Inflammatory macrophage treated with lipopolysaccharide for 4 hours (primary cell): ENCODE data around the gene GRK5.
A peak's percentile ranks its signal among the peaks of the same experiment; 100 is the strongest.

Experiments used
- DNase-seq: peaks from one replicate; pipeline ENCODE4 v3.0.0-alpha.2; 2020

The GRK5 gene

DNA sequence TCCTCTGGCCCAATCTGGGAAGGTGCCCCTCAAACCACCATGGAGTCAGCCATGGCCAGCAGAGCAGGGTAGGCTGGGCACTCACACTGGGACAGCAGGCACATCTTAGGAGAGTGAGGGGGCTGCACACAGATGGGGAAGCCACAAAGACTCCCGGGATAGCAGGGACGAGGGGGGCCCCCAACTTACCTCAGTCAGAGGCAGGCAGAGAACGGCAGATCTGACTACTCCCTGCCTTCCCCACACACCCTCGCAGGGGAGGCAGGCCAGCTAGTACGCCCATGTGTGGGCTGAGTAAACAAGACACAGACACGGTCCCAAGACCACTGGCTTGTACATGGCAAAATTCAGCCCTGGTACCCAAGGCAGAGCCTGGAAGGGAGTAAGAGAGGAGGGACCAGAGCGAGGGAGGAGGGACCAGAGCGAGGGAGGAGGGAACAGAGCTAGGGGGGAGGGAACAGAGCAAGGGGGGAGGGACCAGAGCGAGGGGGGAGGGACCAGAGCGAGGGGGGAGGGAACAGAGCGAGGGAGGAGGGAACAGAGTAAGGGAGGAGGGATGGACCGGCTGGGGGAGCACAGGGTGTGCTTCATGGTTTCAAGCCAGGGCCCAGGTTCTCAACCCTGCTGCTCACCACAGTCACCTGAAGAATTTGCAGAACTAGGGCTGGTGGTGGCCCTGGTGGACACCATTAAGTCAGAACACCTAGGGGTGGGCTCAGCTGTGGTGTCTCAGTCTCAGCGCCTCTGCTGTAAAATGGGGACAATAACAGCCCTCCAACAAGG lies 261.4 kb downstream of the GRK5 start:
- no peak for DNase-seq

DNA sequence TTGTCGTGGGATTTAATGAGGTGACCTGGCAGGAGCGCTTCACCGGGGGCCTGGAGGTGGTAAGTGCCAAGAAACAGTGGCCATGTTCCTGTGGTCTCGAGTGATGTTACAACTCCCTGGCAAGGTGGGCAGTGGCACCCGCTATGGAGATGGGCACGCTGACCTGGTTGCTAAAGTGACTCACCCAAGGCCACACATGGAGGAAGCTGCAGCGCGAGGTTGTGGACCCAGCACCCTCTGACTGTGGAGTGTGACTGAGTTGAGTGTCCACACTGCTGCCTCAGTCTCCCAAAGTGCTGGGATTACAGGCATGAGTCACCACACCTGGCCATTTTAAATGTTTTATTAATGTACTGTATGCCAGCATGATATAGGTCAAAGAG lies 261.9 kb downstream of the GRK5 start:
- no peak for DNase-seq

DNA sequence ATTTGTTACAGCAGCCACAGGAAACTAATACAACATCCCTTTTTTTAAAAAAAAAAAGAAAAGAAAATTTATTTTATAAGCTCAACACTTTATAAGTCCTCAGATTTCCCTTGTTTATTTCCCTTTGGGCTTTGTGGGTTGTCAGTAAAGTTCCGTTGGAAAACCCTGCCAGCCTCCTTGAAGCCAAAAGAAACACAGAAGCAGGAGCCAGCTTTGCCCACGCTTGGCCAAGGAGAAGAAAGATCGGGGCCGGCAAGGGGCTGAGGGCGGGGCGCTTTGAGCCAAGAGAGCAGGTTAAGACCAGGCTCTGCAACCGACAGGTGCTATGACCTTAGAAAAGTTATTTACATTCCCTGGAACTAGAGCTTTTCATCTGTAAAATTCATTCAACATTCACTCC lies 262.5 kb downstream of the GRK5 start:
- no peak for DNase-seq

DNA sequence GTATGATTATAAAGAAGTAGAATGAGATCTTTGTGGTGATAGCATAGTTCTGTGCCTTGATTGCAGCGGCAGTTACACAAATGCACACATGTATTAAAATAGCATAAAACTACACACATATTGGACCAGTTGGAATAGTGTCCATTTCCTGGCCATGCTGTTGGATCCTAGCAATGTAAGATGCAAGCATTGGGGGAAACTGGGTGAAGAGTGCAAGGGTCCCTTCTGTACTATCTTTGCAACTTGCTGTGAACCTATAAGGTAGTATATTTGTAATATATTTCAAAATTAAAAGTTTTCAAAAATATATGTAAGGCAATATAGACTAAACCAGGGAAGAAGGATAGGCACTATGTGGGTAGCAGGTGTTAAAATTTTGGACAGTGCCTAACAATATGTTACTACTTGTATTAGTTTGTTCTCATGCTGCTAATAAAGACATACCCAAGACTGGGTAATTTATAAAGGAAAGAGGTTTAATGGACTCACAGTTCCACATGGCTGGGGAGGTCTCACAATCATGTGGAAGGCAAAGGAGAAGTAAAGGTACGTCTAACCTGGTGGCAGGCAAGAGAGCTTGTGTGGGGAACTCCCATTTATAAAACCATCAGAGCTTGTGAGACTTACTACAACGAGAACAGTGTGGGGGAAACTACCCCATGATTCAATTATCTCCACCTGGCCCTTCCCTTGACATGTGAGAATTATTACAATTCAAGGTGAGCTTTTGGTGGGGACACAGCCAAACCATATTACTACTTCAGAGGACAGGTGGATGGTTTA lies 263.7 kb downstream of the GRK5 start:
- no peak for DNase-seq

DNA sequence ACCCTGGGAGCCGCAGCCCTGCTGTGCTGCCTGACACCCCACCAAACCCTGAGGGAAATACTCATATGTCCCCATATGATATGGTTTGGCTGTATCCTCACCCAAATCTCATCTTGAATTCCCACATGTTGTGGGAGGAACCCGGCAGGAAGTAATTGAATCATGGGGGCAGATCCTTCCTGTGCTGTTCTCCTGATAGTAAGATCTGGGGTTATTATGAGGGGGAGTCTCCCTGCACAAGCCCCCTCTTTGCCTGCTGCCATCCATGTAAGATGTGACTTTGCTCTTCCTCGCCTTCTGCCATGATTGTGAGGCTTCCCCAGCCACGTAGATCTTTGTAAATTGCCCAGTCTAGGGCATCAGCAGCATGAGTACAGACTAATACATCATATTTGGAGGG lies 266.4 kb downstream of the GRK5 start:
- no peak for DNase-seq

DNA sequence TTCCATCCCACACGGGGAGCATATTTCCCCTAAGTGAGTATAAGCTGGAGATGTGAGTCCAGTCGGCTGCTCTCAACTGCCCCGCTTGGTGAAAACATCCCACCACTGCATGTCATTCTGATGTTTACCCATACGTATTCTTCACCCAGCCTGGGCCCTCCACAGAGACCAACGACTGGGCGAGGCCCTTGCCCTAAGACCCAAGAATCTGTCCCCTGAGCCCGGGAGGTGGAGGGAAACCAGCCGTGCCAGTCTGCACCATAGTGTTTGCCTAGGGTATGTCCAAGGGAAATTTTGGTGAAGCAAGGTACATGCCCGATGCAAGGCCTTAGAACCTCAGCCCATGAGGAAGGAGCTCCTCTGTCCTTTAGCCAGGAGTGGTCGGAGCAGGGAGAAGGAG lies 267.2 kb downstream of the GRK5 start:
- DNase-seq, result no peak

DNA sequence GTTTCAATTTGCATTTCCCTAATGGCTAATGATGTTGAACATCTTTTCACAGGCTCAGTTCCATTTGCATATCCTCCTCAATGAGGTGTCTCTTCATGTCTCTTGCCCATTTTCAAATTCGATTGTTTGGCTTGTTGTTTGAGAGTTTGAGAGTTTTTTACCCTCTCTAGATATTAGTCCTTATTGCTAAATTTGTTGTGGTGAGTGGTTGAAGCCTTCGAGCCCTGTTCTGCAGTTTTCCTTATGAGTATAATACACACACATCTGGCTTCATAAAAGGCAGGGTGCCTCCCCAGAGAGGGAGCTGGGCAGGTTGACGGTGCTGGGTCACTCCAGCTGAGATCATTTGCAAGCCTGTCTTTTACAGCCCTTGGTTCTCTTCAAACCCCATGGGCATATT lies 270.1 kb downstream of the GRK5 start:
- DNase-seq, result no peak

DNA sequence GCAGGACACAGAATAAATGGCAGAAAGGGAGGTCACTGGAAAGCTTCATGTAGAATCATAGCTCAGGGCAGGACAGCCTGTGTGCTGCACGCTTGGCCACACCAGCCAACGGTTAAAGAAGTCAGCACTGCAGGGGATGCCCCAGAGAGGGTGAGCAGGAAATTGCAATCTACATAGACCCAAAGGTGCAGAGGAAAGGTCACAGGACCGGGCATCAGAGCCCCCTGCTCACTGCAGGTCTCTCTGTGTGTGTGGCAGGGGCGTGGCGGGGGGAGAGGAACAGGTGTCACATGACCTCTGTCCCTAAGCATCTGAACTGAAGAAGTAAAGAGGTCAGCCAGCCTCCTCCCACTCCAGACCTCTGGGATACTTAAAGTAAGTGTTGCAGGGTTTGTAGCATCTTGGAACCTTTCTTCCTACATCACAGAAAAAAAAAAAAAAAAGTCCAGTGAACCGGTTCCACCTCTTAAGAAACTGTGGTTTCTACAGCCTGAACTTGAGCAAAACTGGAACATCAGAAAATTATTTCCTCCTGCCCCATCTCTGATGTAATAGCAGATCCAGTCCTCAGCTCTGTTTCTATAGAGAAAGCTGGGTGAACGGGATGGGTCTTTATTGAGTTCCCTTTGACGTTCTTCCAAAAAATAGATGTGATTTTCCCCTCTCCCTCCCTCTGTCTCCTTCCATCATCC lies 270.9 kb downstream of the GRK5 start:
- peak; percentile 76 for DNase-seq

DNA sequence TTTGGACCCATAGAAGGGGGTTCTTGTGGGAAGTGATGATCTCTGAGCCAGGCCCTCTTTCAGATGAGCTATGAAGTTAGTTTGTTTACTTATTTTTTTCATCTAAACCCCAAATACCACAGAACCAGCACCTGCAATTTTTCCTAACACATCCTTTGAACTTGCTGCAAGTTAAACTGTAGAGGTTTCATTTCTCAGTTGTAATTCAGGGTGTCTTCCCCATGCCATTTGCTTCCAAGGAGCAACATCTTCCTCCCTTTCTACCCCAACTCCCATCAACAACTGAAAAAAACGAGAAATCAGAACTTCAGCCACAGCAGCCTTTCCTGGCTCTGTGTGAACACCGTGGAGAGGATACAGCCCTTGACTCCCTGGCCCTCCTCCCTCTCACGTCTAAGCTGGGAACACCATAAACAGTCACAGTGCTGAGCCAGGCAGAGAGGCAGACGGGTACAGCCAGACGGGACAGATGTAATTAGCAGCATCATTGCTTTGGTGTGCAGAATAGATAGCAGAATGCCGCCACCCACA lies 271.5 kb downstream of the GRK5 start:
- DNase-seq, result no peak

DNA sequence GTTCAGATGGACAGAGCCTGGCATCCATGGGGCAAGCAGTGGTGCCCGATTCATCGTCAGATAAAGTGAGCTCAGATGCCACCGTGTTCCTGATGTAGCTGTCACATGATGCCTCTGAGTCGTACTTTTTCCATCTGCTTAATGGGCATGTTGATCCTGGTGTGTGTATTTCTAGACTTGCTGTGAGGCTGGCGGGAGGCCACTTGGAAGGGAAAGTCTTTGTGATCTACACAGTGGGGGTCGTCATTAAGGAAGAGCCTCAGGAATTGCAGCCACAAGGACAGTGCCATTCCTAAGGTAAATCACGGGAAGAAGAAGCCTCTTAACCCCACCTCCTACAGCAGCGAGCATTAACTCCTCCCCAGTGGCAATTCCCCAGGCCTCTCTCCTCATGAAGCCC lies 272.2 kb downstream of the GRK5 start:
- DNase-seq, result peak; percentile 11

DNA sequence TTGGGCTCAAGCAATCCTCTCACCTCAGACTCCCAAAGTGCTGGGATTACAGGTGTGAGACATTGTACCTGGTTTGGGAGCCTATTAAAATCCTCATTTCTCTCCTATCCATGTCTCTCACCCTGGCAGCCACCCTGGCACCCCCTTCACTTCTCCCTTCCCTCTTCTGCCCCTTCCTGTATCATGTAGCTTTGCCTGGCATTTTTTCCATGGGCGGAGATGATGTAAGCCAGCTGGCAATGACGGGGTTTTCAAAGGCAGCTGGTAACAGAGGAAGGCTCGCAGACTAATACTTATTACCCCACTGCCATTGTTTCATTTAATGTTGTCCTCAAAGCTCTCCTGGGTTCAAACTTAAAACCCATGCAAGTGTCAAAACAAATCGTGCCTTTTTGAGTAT lies 273.3 kb downstream of the GRK5 start:
- peak; percentile 41 for DNase-seq

DNA sequence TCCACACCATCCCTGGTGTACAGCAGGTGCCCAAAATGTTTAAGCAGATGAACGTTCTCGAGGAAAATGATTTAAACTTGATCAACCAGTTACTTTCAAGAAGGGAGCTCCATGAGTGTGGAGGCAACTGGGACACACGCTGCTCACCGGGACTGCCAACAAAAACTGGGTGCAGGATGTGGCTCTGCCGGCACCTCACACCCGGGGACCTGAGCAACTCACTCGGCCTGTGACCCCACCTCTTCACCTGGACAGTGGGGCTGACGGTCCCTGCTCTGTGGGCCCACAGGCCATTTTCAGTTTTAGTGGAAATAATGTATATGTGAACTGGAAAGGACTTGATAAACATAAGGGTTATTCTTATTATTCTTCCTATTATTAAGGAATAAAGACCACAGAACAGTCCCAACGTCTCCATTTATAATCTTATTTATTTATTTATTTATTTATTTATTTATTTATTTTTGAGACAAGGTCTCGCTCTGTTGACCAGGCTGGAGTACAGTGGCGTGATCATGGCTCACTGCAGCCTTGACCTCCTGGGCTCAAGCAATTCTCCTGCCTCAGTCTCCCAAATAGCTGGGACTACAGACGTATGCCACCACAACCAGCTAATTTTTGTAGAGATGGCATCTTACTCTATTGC lies 274.5 kb downstream of the GRK5 start:
- DNase-seq, result no peak

DNA sequence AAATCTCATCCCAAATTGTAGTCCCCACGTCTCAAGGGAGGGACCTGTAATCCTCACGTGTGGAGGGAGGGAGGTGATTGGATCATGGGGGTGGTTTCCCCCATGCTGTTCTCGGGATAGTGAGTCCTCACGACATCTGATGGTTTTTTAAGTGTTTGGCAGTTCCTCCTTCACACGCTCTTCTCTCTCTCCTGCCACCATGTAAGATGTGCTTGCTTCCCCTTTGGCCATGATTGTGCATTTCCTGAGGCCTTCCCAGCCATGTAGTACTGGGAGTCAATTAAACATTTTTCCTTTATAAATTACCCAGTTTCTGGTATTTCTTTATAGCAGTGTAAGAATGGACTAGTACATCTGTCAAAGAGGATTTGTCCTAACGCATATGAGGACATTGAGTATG lies 275.6 kb downstream of the GRK5 start:
- peak; percentile 27 for DNase-seq

DNA sequence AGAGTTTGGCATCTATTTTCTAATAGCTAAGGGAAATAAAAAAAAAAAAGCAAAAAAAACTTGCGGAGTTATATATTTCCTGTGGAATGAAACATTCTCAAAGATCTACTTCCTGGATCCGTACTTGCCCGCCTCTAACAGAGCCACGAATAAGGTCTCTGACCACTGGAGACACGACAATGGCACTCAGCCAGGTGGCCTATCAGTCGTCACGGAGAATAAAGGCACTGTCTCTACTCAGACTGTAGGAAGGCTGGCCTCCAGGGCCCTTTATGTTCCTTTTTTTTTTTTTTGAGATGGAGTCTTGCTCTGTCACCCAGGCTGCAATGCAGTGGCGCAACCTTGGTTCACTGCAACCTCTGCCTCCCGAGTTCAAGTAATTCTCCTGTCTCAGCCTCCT lies 276.5 kb downstream of the GRK5 start:
- no peak for DNase-seq

DNA sequence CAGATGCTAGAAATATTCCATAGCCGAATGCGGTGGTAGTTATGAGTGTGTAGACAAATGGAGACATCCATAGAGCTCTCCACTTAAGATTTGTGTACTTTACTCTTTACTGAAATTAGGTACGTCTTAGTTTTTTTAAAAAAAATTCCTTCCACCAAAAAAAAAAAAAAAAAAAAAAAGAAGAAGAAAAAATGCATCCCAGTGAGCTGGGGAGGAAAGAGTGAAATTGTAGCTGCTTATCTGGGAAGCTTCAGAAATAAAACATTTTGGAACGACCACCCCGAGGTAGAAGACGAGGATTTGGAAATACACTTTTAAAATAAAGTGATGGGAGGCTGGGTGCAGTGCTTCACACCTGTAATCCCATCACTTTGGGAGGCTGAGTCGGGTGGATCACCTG lies 281.3 kb downstream of the GRK5 start:
- no peak for DNase-seq

DNA sequence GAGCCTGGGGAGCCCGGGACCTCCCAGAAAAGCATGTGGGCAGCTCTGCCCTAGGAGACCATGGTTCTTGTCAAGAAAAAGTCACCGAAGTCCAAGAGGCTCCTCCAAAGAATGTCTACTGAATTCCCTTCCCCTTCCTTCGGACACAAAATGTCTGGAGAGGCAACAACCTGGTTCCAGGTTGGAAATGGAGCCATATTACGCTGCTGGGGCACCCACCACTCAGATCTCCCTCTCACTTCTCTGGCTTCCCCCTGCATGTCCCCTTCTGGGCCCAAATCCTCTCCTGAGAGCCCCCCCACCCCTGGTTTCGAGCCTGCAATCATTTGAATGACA lies 282.6 kb downstream of the GRK5 start:
- no peak for DNase-seq

DNA sequence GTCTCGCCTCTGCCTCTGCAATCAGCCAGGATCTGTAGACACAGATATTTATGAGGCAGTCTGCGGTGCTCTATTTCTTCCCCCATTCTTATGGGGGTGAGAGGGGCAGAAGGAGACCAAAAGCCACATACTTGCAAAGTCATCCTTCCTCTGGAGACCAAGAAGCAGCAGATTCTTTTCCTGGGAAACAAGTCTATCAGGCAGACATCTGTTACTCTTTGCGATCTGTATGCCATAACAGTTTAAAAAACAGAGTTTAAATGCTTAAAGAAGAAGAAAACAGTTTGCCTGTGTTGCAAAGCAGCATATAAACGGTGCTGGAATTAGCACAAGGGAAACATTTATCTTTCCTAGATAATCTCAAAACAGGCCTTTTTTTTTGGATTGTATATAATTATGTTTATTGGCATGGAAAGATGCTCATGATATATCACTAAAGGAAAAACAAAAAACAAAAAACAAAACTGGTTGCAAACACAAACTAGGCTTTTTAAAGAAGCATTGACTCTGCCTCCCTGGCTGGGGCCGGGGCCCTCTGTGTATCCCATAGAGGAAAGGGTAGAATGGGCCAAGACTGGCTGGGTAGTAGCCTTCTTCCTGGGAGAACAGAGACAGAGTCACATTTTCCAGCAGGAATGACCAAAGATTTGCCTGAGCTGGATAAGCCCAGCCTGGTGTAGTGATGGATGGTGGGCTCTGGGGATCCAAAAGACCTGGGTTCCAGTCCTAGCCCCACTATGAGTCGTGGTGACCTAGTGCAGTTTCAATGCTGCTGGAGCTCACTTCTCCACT lies 284.8 kb downstream of the GRK5 start:
- no peak for DNase-seq

DNA sequence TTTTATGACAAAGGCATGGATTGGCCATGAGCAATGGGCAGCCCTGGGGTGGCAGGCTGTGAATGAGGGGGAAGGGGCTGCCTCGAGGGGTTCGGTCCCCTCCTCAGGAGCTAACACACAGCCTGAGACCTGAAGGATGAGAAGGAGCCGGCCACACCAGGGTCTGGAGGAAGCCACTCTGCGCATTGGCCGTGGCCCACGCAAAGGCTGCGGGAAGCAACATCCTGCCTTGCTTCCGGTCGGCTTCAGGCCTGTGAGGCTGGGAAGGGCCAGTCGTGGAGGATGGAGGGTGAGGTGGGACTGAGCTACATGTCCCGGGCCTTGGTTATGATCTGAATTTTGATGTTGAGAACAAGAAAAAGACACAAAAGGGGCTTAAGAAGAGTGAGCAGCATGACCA lies 285.8 kb downstream of the GRK5 start:
- DNase-seq, result no peak

DNA sequence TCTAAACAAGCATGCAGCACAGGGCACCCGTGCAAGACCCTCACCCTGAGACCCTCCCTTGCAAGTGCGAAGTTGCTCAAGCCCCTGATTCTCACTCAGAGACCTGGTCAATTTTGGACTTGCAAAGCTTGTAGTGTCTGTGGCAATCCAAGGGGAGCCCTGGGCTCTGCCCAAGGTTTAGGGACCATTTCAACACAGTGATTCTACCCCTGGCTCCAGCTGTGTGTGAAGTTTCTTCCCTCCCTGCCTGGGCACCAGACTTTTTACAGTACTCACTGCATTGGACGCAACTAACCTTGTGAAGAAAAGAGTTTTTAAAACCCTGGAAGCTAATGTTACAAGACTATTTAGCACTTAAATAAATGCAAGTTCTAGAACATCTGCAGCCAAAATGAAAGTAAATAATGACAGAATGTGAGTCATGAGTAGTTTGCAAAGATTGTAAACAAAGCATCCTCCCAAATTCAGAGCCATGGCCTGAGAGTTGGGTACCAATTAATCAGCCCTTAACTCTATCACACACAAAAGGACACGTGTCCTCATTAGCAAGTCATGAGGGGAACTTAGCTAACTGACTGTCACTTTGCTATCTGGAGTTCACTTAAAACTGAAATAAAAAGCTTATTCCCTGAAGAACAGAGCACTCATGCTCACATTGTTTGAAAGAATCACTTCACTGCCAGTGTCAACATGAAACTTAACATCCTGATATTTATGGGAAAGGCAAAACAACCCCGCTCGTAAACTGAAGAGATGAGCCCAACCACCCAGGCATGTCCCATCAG lies 287.1 kb downstream of the GRK5 start:
- DNase-seq, result no peak

DNA sequence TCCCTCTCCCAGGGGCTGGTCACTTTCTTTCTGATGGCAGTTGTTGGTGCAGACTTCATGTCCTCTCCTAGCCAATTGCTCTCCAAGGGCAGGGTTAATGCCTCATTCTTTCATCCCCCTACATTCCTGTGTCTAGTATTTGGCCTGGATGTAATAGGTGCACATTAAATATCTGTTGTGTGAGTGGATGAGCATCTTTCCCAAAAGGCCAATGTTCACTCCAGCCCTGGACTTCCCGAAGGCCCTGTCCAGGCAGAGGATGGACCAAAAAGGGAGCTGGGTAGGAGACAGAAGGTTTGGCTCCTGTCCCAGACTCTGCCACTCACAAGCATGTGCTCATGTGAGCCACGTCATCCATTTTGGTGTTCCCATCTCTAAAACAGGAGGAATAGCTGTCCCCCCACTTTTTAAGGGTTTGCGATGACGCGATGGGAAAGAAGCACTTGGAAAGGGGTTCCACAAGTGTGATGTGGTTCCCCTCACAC lies 287.7 kb downstream of the GRK5 start:
- DNase-seq, result no peak

DNA sequence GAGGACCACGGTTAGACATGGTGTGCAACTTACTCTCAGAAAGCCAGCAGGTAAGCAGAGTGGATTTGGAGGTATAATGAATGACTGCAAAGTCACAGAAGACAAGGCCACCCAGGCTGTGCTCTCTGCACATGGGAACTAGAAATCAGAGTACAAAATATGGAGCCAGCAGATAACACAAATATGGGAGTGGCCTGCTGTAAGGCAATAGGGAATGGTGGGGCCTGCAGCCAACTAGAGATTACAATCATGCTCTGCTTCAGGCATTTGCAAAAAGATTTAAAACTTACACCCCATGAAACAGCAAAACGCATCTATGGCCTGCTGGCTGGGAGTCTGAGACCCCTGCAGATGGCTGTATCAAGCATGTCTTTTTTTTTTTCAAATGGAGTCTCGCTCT lies 288.2 kb downstream of the GRK5 start:
- no peak for DNase-seq

DNA sequence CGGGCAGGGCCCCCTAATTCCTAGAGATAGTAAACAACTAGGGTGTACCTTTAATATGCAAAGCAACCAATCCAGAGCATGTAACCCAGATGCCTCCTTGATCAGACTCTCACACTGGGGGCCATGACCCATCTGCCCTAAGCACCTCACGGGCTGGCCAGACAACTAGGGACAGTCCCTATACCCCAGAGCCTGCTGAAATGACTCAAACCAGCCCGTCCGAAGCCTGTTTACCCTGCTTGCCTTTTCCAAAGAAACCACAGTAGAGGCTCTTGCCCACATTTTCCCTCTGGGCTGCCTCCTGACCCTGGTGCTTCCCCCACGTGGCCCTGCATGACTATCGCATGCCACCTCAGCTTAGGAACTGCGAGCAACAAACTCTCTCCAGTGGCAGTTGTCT lies 288.9 kb downstream of the GRK5 start:
- DNase-seq, result no peak
